ENCODE results near the gene CYTH1.

The CYTH1 gene

DNA sequence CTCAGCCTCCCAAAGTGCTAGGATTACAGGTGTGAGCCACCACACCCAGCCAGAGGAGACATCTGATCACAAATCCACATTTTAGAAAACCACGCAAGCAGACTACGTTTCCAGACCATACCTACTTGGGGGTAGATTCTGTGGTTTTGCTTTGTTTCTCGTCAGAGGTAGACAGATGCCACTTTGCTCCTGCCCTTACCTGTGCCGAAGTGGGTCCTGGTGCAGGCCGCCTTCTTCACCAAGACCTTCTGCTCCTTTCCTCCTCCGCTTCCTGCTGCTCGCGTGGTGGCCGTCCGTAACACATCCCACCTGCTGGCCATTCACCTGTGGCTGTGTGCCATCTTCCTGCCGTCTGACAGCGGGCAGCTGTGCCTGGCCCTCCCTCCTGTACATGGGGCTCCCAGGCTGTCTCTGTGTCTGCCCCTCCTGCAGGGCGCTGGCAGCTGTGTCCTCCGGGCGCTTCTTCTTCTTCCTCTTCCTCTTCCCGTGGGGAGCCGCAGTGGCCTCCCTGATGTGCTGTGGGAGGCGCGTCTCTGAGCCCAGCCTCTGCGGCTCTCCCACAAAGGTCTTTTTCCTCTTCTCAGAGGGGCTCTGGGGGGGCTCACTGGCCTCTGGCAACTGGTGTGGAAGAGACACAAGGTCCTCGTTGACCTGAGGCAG lies 21.2 kb upstream of the CYTH1 start:
- no peak overlapping the region for H3K9ac ChIP-seq (ENCODE audit: low read depth, low read length)
- no peaks in the 10 kb centered on the region for H3K27me3 ChIP-seq (ENCODE audit: control insufficient read depth, insufficient read depth, low read length)
- H3K4me3 ChIP-seq (ENCODE audit: low read depth, low read length): no peak overlapping the region
- no peaks in the 10 kb centered on the region for H3K9me3 ChIP-seq (ENCODE audit: control insufficient read depth, insufficient read depth, low read length)
- no peak overlapping the region for H3K27ac ChIP-seq (ENCODE audit: low read depth, low read length)
- peaks cover 93% of the 10 kb centered on the region for H3K36me3 ChIP-seq (ENCODE audit: control insufficient read depth, insufficient read depth, low read length)
- no peaks in the 10 kb centered on the region for H3K4me1 ChIP-seq (ENCODE audit: control insufficient read depth, insufficient read depth, low read length)

DNA sequence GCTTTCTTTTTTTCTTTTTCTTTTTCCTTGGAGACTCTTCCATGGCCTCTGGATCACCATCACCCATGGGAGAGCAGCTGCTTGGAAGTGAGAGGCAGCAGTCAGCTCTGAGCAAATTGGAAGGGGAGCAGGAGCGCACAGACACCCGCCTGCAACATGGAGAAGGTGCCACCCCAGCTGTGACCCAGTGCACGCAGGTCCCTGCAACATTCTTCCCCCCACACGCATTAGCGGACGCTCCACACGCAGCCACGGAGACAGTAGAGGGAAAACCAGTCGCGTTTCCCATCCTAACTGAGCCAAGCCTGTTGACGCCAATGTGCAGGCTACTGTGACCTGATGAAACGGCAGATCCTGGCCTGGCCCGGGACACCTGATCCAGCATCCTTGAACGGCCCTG lies 20.4 kb upstream of the CYTH1 start:
- Histone ChIP-seq H3K27me3 (ENCODE audit: control insufficient read depth, insufficient read depth, low read length) (no peaks in the 10 kb centered on the region), H3K4me3 (ENCODE audit: low read depth, low read length) (no peak overlapping the region), H3K9ac (ENCODE audit: low read depth, low read length) (no peak overlapping the region), H3K27ac (ENCODE audit: low read depth, low read length) (no peak overlapping the region), H3K9me3 (ENCODE audit: control insufficient read depth, insufficient read depth, low read length) (no peaks in the 10 kb centered on the region), H3K36me3 (ENCODE audit: control insufficient read depth, insufficient read depth, low read length) (peaks cover 93% of the 10 kb centered on the region), H3K4me1 (ENCODE audit: control insufficient read depth, insufficient read depth, low read length) (no peaks in the 10 kb centered on the region)

- Histone ChIP-seq H3K4me1 (ENCODE audit: control insufficient read depth, insufficient read depth, low read length) (no peaks in the 10 kb centered on the region), H3K36me3 (ENCODE audit: control insufficient read depth, insufficient read depth, low read length) (peaks cover 93% of the 10 kb centered on the region), H3K4me3 (ENCODE audit: low read depth, low read length) (no peak overlapping the region), H3K9ac (ENCODE audit: low read depth, low read length) (no peak overlapping the region), H3K9me3 (ENCODE audit: control insufficient read depth, insufficient read depth, low read length) (no peaks in the 10 kb centered on the region), H3K27me3 (ENCODE audit: control insufficient read depth, insufficient read depth, low read length) (no peaks in the 10 kb centered on the region), H3K27ac (ENCODE audit: low read depth, low read length) (no peak overlapping the region)
Measured at GRCh38 chr17:78802008-78802407, 19.9 kb upstream of the CYTH1 start.

- Histone ChIP-seq H3K9ac (ENCODE audit: low read depth, low read length) (no peak overlapping the region), H3K4me3 (ENCODE audit: low read depth, low read length) (no peak overlapping the region), H3K27me3 (ENCODE audit: control insufficient read depth, insufficient read depth, low read length) (no peaks in the 10 kb centered on the region), H3K36me3 (ENCODE audit: control insufficient read depth, insufficient read depth, low read length) (peaks cover 93% of the 10 kb centered on the region), H3K9me3 (ENCODE audit: control insufficient read depth, insufficient read depth, low read length) (no peaks in the 10 kb centered on the region), H3K4me1 (ENCODE audit: control insufficient read depth, insufficient read depth, low read length) (no peaks in the 10 kb centered on the region), H3K27ac (ENCODE audit: low read depth, low read length) (no peak overlapping the region)
Measured at GRCh38 chr17:78800132-78800931, 18.3 kb upstream of the CYTH1 start.

GRCh38 chr17:78798695-78799559 lies 16.9 kb upstream of the CYTH1 start:
- Histone ChIP-seq H3K27me3 (ENCODE audit: control insufficient read depth, insufficient read depth, low read length) (no peaks in the 10 kb centered on the region), H3K4me1 (ENCODE audit: control insufficient read depth, insufficient read depth, low read length) (no peaks in the 10 kb centered on the region), H3K36me3 (ENCODE audit: control insufficient read depth, insufficient read depth, low read length) (peaks cover 94% of the 10 kb centered on the region), H3K9me3 (ENCODE audit: control insufficient read depth, insufficient read depth, low read length) (no peaks in the 10 kb centered on the region), H3K9ac (ENCODE audit: low read depth, low read length) (no peak overlapping the region), H3K4me3 (ENCODE audit: low read depth, low read length) (no peak overlapping the region), H3K27ac (ENCODE audit: low read depth, low read length) (no peak overlapping the region)

DNA sequence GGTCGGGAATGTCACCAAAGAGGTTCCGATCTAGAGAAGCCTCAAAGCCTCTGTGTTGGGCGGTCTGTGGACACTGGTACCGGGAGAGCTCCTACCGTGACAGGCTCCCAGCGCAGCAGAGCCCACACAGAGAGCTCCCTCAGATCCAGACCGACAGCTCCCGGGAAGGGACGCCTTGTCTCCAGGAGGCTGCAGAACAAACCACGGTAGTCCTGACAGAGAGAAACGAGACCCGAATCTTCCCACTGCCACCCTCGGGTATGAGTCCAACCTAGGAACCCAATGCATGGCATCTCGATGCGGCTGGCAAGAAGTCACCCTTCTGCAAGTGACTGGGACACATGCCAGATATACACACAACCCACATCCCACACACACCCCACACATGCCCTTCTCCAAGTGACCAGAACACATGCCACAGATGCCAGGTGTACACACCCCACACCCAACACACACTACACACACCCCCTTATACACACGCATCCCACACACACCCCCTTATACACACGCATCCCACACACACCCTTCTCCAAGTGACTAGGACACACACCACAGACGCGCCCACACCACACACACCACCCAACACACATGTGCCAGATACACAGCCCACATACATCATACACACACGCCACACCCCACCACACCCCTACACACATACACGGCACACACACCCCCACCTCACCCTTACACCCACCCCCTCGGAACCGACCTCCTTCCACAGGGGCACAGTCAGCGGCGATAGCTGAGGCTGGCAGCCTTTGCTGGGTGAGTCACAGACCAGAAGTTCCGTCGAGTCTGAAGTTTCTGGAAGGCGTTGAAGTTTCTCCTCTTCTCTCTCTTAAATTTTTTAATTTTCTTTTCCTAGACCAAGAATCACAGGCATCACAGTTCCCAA lies 15.9 kb upstream of the CYTH1 start:
- Histone ChIP-seq H3K9ac (ENCODE audit: low read depth, low read length) (no peak overlapping the region), H3K9me3 (ENCODE audit: control insufficient read depth, insufficient read depth, low read length) (no peaks in the 10 kb centered on the region), H3K27ac (ENCODE audit: low read depth, low read length) (no peak overlapping the region), H3K4me1 (ENCODE audit: control insufficient read depth, insufficient read depth, low read length) (no peaks in the 10 kb centered on the region), H3K36me3 (ENCODE audit: control insufficient read depth, insufficient read depth, low read length) (peaks cover 94% of the 10 kb centered on the region), H3K27me3 (ENCODE audit: control insufficient read depth, insufficient read depth, low read length) (no peaks in the 10 kb centered on the region), H3K4me3 (ENCODE audit: low read depth, low read length) (no peak overlapping the region)

DNA sequence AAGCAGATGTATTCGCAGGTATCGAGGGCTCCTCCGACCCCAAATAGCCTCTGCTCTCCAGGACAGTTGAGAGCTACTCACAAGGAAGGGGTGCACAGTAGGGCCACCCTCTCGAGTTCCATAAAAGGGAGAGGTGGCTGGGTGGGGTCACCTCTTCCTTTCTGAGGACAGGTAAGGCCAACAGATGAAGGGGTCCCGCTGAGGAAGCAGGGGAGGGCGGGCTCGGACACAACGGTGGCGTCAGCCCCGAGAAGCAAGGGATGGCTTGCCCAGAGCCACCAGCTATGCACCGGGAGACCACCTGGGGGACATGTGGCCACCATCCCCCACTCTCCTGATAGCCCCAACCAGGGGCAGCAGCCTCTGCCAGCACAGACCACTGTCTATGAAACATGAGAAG lies 15.1 kb upstream of the CYTH1 start:
- no peak overlapping the region for H3K27ac ChIP-seq (ENCODE audit: low read depth, low read length)
- no peak overlapping the region for H3K9ac ChIP-seq (ENCODE audit: low read depth, low read length)
- peaks cover 87% of the 10 kb centered on the region for H3K36me3 ChIP-seq (ENCODE audit: control insufficient read depth, insufficient read depth, low read length)
- H3K9me3 ChIP-seq (ENCODE audit: control insufficient read depth, insufficient read depth, low read length): no peaks in the 10 kb centered on the region
- no peaks in the 10 kb centered on the region for H3K27me3 ChIP-seq (ENCODE audit: control insufficient read depth, insufficient read depth, low read length)
- H3K4me1 ChIP-seq (ENCODE audit: control insufficient read depth, insufficient read depth, low read length): no peaks in the 10 kb centered on the region
- no peak overlapping the region for H3K4me3 ChIP-seq (ENCODE audit: low read depth, low read length)

- peaks cover 83% of the 10 kb centered on the region for H3K36me3 ChIP-seq (ENCODE audit: control insufficient read depth, insufficient read depth, low read length)
- H3K27me3 ChIP-seq (ENCODE audit: control insufficient read depth, insufficient read depth, low read length): no peaks in the 10 kb centered on the region
- H3K27ac ChIP-seq (ENCODE audit: low read depth, low read length): no peak overlapping the region
Measured at GRCh38 chr17:78796517-78796900, 14.4 kb upstream of the CYTH1 start.

GRCh38 chr17:78795861-78796516 lies 13.9 kb upstream of the CYTH1 start:
- H3K36me3 ChIP-seq (ENCODE audit: control insufficient read depth, insufficient read depth, low read length): peaks cover 78% of the 10 kb centered on the region
- no peak overlapping the region for H3K9ac ChIP-seq (ENCODE audit: low read depth, low read length)
- no peaks in the 10 kb centered on the region for H3K9me3 ChIP-seq (ENCODE audit: control insufficient read depth, insufficient read depth, low read length)
- no peak overlapping the region for H3K27ac ChIP-seq (ENCODE audit: low read depth, low read length)
- no peaks in the 10 kb centered on the region for H3K27me3 ChIP-seq (ENCODE audit: control insufficient read depth, insufficient read depth, low read length)
- H3K4me3 ChIP-seq (ENCODE audit: low read depth, low read length): no peak overlapping the region
- H3K4me1 ChIP-seq (ENCODE audit: control insufficient read depth, insufficient read depth, low read length): no peaks in the 10 kb centered on the region

More at GRCh38 chr17:78796517-78796900, 14.4 kb upstream of the CYTH1 start:
- Histone ChIP-seq H3K4me1 (ENCODE audit: control insufficient read depth, insufficient read depth, low read length) (no peaks in the 10 kb centered on the region), H3K9me3 (ENCODE audit: control insufficient read depth, insufficient read depth, low read length) (no peaks in the 10 kb centered on the region), H3K4me3 (ENCODE audit: low read depth, low read length) (no peak overlapping the region), H3K9ac (ENCODE audit: low read depth, low read length) (no peak overlapping the region)

Measured in HUES48 (cell line).